ENCODE measurements around the gene PTTG1IP.

PTTG1IP gene

DNA sequence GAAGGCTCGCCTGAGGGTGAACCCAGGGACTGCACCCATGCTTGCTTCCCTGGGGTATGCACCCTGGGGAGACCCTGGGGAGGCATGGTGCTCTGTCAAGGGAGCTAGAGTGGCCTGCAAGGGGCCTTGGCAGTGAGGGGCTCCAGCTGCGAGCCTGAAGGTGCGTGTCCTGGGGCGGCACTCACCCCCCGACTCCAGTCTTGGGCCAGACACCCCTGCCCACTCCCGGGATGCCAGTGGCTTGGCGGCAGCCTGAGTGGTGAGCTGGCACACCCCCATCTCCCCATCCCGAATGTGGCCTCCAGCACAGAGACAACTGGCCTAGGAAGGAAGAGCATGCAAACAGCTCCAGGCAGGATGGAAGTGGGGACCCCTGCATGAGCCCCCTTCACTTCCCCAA, 58.3 kb downstream of the PTTG1IP start:
- peaks cover 0 to 31% (median 24%) of the 10 kb centered on the region in 4 experiments for H3K36me3 ChIP-seq (ENCODE audit: control insufficient read depth in 4 of 4, insufficient read depth in 4 of 4, low read length in 3 of 4)
- WGBS (ENCODE audit: insufficient coverage) = 97% methylated on average over 6 of the region's 8 CpGs
- H3K4me3 ChIP-seq (ENCODE audit: control insufficient read depth in 1 of 7, extremely low read depth in 1 of 7, insufficient read depth in 4 of 7, low read depth in 2 of 7, low read length in 6 of 7) = no peak overlapping the region
- POLR2A ChIA-PET = interaction anchor here (0.7 kb wide), 1 partner anchor 50 kb away, joined by 3 read pairs; no protein-coding TSS in a partner anchor
- no peaks in the 10 kb centered on the region for H3K27me3 ChIP-seq (replicated peaks in 2 of 5; ENCODE audit: control insufficient read depth in 4 of 5, insufficient read depth in 5 of 5, low read length in 4 of 5)
- H3K4me1 ChIP-seq (ENCODE audit: control extremely low read depth in 1 of 4, control insufficient read depth in 4 of 4, insufficient read depth in 4 of 4, low read length in 3 of 4) = peaks cover 0 to 20% (median 15%) of the 10 kb centered on the region in 4 experiments
- no peak for DNase-seq
- no peak overlapping the region for H3K27ac ChIP-seq (ENCODE audit: insufficient read depth in 1 of 2, low read depth in 1 of 2, low read length in 2 of 2, poor library complexity in 1 of 2, severe bottlenecking in 2 of 2)
- CTCF ChIA-PET = interaction anchor here (0.5 to 2.9 kb wide), 4 partner anchors 11 to 337 kb away, joined by 3 to 10 read pairs (median 4); partner anchors contain the start of gene UBE2G2
- H3K9me3 ChIP-seq (ENCODE audit: control extremely low read depth in 1 of 5, control insufficient read depth in 4 of 5, insufficient read depth in 2 of 5, low read depth in 1 of 5, low read length in 4 of 5) = peaks cover 0 to 5% (median 0%) of the 10 kb centered on the region in 5 experiments

DNA sequence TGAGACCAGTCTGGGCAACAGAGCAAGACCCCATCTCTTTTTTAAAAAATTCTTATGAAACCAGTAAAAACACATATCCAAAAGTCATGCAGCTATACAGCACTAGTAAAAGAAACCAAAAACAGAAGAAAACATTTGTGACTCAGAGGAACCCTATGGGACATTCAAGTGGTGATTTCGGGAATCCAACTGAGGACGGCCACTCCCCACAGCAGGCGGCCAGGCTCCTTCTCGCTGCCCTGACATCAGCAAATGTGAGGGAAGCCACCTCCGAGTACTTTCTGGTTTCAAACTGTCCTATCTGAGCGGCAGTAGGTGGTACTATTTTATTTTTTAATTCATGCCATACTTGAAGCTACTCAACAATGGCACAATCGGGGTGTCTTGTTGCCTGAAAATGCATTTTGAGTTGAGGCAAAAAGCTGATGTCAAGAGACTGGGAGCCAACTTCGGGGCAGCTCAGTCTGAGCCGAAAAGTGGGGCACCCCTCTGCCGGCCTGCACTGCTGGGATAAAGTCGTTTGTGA, 58.9 kb downstream of the PTTG1IP start:
- H3K27me3 ChIP-seq (replicated peaks in 2 of 5; ENCODE audit: control insufficient read depth in 4 of 5, insufficient read depth in 5 of 5, low read length in 4 of 5) = no peaks in the 10 kb centered on the region
- 93% methylated on average over 9 of the region's 11 CpGs for WGBS (ENCODE audit: insufficient coverage)
- ChIA-PET POLR2A (interaction anchor here (0.6 kb wide), 1 partner anchor 9 kb away, joined by 3 read pairs; no protein-coding TSS in a partner anchor), CTCF (interaction anchor here (0.6 to 2.9 kb wide), 4 partner anchors 11 to 707 kb away, joined by 3 to 10 read pairs (median 4); partner anchors contain the start of genes PTTG1IP and UBE2G2)
- peaks cover 0 to 20% (median 15%) of the 10 kb centered on the region in 4 experiments for H3K4me1 ChIP-seq (ENCODE audit: control extremely low read depth in 1 of 4, control insufficient read depth in 4 of 4, insufficient read depth in 4 of 4, low read length in 3 of 4)
- no peak overlapping the region for H3K27ac ChIP-seq (ENCODE audit: insufficient read depth in 1 of 2, low read depth in 1 of 2, low read length in 2 of 2, poor library complexity in 1 of 2, severe bottlenecking in 2 of 2)
- no peaks in the 10 kb centered on the region for H3K9me3 ChIP-seq (ENCODE audit: control extremely low read depth in 1 of 5, control insufficient read depth in 4 of 5, insufficient read depth in 2 of 5, low read depth in 1 of 5, low read length in 4 of 5)
- DNase-seq = no peak
- H3K4me3 ChIP-seq (ENCODE audit: control insufficient read depth in 1 of 7, extremely low read depth in 1 of 7, insufficient read depth in 4 of 7, low read depth in 2 of 7, low read length in 6 of 7) = no peak overlapping the region
- H3K36me3 ChIP-seq (ENCODE audit: control insufficient read depth in 4 of 4, insufficient read depth in 4 of 4, low read length in 3 of 4) = peaks cover 4 to 38% (median 30%) of the 10 kb centered on the region in 4 experiments

DNA sequence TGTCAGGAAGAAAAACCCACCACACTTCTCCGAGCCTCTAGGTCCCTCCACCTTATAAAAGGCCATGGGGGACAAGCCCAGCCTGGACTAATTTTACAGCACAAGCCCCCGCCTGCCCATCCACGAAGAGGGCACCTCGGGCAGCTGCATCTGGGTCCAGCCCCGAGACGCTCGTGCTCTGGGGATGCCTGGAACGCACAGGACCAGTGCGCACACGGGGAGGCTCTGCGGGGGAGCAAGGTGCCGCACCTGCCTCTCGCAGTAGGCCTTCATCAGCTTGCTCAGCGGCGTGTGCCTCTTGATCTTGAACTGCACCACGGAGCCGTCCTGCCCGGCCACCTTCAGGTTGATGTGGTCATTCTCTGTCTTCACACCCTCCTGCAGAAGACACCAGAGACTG, 59.8 kb downstream of the PTTG1IP start:
- no peak overlapping the region for H3K27ac ChIP-seq (ENCODE audit: insufficient read depth in 1 of 2, low read depth in 1 of 2, low read length in 2 of 2, poor library complexity in 1 of 2, severe bottlenecking in 2 of 2)
- no peak overlapping the region for H3K4me3 ChIP-seq (ENCODE audit: control insufficient read depth in 1 of 7, extremely low read depth in 1 of 7, insufficient read depth in 4 of 7, low read depth in 2 of 7, low read length in 6 of 7)
- POLR2A ChIA-PET = interaction anchor here (0.6 to 0.7 kb wide), 2 partner anchors 8 to 58 kb away, joined by 3 read pairs; no protein-coding TSS in a partner anchor

DNA sequence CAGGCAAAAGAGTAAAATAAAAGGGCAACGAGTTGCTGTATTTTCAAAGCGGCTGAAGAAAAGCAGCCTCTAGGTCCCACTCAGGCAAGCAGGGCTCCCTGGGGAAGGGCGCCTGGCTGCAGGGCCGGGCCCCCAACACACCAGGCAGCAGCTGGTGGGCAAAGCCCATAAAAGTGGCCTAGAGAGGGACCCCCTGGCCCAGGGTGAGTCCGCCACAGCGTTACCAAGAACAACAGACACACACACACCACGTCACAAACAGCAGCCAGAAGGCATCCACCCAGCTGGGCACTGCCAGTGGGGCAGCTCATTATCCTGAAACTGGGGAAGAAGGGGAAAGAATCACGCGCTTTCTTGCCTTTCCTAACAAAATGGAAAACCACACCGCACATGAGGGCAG, 60.3 kb downstream of the PTTG1IP start:
- H3K4me3 ChIP-seq (ENCODE audit: control insufficient read depth in 1 of 7, extremely low read depth in 1 of 7, insufficient read depth in 4 of 7, low read depth in 2 of 7, low read length in 6 of 7) = no peak overlapping the region
- DNase-seq = no peak
- H3K27ac ChIP-seq (ENCODE audit: insufficient read depth in 1 of 2, low read depth in 1 of 2, low read length in 2 of 2, poor library complexity in 1 of 2, severe bottlenecking in 2 of 2) = no peak overlapping the region
- peaks cover 6 to 50% (median 40%) of the 10 kb centered on the region in 4 experiments for H3K36me3 ChIP-seq (ENCODE audit: control insufficient read depth in 4 of 4, insufficient read depth in 4 of 4, low read length in 3 of 4)
- H3K4me1 ChIP-seq (ENCODE audit: control extremely low read depth in 1 of 4, control insufficient read depth in 4 of 4, insufficient read depth in 4 of 4, low read length in 3 of 4) = peaks cover 0 to 12% (median 9%) of the 10 kb centered on the region in 4 experiments
- WGBS (ENCODE audit: insufficient coverage) = 96% methylated on average over 4 of the region's 10 CpGs
- H3K9me3 ChIP-seq (ENCODE audit: control extremely low read depth in 1 of 5, control insufficient read depth in 4 of 5, insufficient read depth in 2 of 5, low read depth in 1 of 5, low read length in 4 of 5) = no peaks in the 10 kb centered on the region
- no peaks in the 10 kb centered on the region for H3K27me3 ChIP-seq (replicated peaks in 2 of 5; ENCODE audit: control insufficient read depth in 4 of 5, insufficient read depth in 5 of 5, low read length in 4 of 5)
- CTCF ChIA-PET = interaction anchor here (1.1 kb wide), 1 partner anchor 9 kb away, joined by 4 read pairs; no protein-coding TSS in a partner anchor
- POLR2A ChIA-PET = no interaction called here

More for the DNA sequence above, 59.8 kb downstream of the PTTG1IP start:
- H3K4me1 ChIP-seq (ENCODE audit: control extremely low read depth in 1 of 4, control insufficient read depth in 4 of 4, insufficient read depth in 4 of 4, low read length in 3 of 4) = peaks cover 0 to 16% (median 13%) of the 10 kb centered on the region in 4 experiments
- WGBS (ENCODE audit: insufficient coverage) = 97% methylated on average over 18 of the region's 18 CpGs
- H3K27me3 ChIP-seq (replicated peaks in 2 of 5; ENCODE audit: control insufficient read depth in 4 of 5, insufficient read depth in 5 of 5, low read length in 4 of 5) = no peaks in the 10 kb centered on the region
- CTCF ChIA-PET = interaction anchor here (1.1 to 2.9 kb wide), 2 partner anchors 10 to 60 kb away, joined by 3 to 10 read pairs; partner anchors contain the start of gene PTTG1IP
- DNase-seq = no peak
- peaks cover 4 to 46% (median 36%) of the 10 kb centered on the region in 4 experiments for H3K36me3 ChIP-seq (ENCODE audit: control insufficient read depth in 4 of 4, insufficient read depth in 4 of 4, low read length in 3 of 4)
- no peaks in the 10 kb centered on the region for H3K9me3 ChIP-seq (ENCODE audit: control extremely low read depth in 1 of 5, control insufficient read depth in 4 of 5, insufficient read depth in 2 of 5, low read depth in 1 of 5, low read length in 4 of 5)

DNA sequence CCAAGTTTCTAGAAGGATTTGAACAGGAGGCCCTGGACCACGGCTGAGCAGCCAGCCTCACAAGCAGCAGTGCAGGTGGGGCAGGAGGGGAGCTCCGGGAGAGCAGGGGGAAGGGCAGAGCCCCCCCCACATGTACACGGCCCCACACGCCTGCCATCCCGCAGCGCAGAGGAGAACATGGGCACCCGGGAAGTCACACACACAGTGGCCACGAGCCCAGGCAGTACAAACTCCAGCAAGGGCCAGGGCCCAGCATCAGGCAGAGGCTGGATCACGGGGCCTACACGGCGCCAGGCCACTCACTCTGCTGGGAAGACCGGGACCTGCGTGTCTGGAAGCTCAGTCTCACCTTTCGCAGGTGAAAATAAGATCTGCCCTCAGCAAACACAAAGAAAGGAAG, 60.9 kb downstream of the PTTG1IP start:
- Histone ChIP-seq H3K27ac (ENCODE audit: insufficient read depth in 1 of 2, low read depth in 1 of 2, low read length in 2 of 2, poor library complexity in 1 of 2, severe bottlenecking in 2 of 2) (no peak overlapping the region), H3K4me1 (ENCODE audit: control extremely low read depth in 1 of 4, control insufficient read depth in 4 of 4, insufficient read depth in 4 of 4, low read length in 3 of 4) (peaks cover 0 to 12% (median 9%) of the 10 kb centered on the region in 4 experiments), H3K27me3 (replicated peaks in 2 of 5; ENCODE audit: control insufficient read depth in 4 of 5, insufficient read depth in 5 of 5, low read length in 4 of 5) (no peaks in the 10 kb centered on the region), H3K9me3 (ENCODE audit: control extremely low read depth in 1 of 5, control insufficient read depth in 4 of 5, insufficient read depth in 2 of 5, low read depth in 1 of 5, low read length in 4 of 5) (no peaks in the 10 kb centered on the region), H3K4me3 (ENCODE audit: control insufficient read depth in 1 of 7, extremely low read depth in 1 of 7, insufficient read depth in 4 of 7, low read depth in 2 of 7, low read length in 6 of 7) (no peak overlapping the region), H3K36me3 (ENCODE audit: control insufficient read depth in 4 of 4, insufficient read depth in 4 of 4, low read length in 3 of 4) (peaks cover 6 to 55% (median 43%) of the 10 kb centered on the region in 4 experiments)
- CTCF ChIA-PET = interaction anchor here (1.1 to 1.2 kb wide), 2 partner anchors 9 to 10 kb away, joined by 4 read pairs; no protein-coding TSS in a partner anchor
- POLR2A ChIA-PET = no interaction called here
- 96% methylated on average over 13 of the region's 14 CpGs for WGBS (ENCODE audit: insufficient coverage)
- DNase-seq = no peak

DNA sequence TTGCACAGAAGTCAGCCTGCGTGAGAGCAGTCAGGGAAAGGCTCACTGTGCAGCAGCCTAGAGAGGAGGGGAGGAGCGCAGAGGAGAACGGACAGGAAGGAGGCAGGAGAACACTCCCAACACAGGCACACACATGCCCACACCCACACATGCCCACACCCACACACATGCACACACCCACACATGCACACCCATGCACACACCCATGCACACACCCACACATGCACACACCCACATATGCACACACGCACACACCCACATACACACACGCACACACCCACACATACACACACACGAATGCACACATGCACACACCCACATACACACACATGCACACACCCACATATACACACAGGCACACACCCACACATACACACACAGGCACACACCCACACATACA, 62.7 kb downstream of the PTTG1IP start:
- ChIA-PET POLR2A (no interaction called here), CTCF (no interaction called here)
- H3K9me3 ChIP-seq (ENCODE audit: control extremely low read depth in 1 of 5, control insufficient read depth in 4 of 5, insufficient read depth in 2 of 5, low read depth in 1 of 5, low read length in 4 of 5) = no peaks in the 10 kb centered on the region
- no peaks in the 10 kb centered on the region for H3K27me3 ChIP-seq (replicated peaks in 2 of 5; ENCODE audit: control insufficient read depth in 4 of 5, insufficient read depth in 5 of 5, low read length in 4 of 5)
- peak in 1 of 3 donors; percentile 21 for DNase-seq
- 89% methylated on average over 4 of the region's 6 CpGs for WGBS (ENCODE audit: insufficient coverage)
- no peak overlapping the region for H3K4me3 ChIP-seq (ENCODE audit: control insufficient read depth in 1 of 7, extremely low read depth in 1 of 7, insufficient read depth in 4 of 7, low read depth in 2 of 7, low read length in 6 of 7)
- H3K27ac ChIP-seq (ENCODE audit: insufficient read depth in 1 of 2, low read depth in 1 of 2, low read length in 2 of 2, poor library complexity in 1 of 2, severe bottlenecking in 2 of 2) = no peak overlapping the region
- no peaks in the 10 kb centered on the region for H3K4me1 ChIP-seq (ENCODE audit: control extremely low read depth in 1 of 4, control insufficient read depth in 4 of 4, insufficient read depth in 4 of 4, low read length in 3 of 4)
- H3K36me3 ChIP-seq (ENCODE audit: control insufficient read depth in 4 of 4, insufficient read depth in 4 of 4, low read length in 3 of 4) = peaks cover 14 to 72% (median 55%) of the 10 kb centered on the region in 4 experiments

DNA sequence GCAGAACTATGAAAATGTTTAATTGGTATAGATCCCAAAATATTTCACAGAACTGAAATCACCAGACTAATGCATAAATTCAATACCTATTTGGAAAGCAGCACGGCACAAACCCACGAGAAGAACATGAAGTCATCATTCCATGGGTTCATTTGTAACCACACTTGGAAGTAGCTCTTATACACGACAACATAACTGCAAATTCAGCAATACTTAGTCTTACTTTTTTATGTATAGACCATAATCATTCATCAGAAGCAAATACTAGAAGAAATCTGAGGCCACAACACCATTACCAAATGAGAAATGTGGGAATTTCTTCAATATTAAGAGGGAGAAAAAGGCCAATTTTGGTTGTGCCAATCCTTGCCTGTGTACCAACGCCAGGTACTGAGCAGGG, 67.6 kb downstream of the PTTG1IP start:
- 93% methylated on average over 3 of the region's 4 CpGs for WGBS (ENCODE audit: insufficient coverage)
- H3K4me3 ChIP-seq (ENCODE audit: control insufficient read depth in 1 of 7, extremely low read depth in 1 of 7, insufficient read depth in 4 of 7, low read depth in 2 of 7, low read length in 6 of 7) = no peak overlapping the region
- no peak for DNase-seq
- CTCF ChIA-PET = interaction anchor here (0.7 to 1.0 kb wide), 2 partner anchors 65 to 126 kb away, joined by 3 to 4 read pairs; no protein-coding TSS in a partner anchor
- H3K4me1 ChIP-seq (ENCODE audit: control extremely low read depth in 1 of 4, control insufficient read depth in 4 of 4, insufficient read depth in 4 of 4, low read length in 3 of 4) = peaks cover 2 to 16% (median 14%) of the 10 kb centered on the region in 4 experiments
- peaks cover 17 to 76% (median 48%) of the 10 kb centered on the region in 4 experiments for H3K36me3 ChIP-seq (ENCODE audit: control insufficient read depth in 4 of 4, insufficient read depth in 4 of 4, low read length in 3 of 4)
- no peaks in the 10 kb centered on the region for H3K9me3 ChIP-seq (ENCODE audit: control extremely low read depth in 1 of 5, control insufficient read depth in 4 of 5, insufficient read depth in 2 of 5, low read depth in 1 of 5, low read length in 4 of 5)
- no peaks in the 10 kb centered on the region for H3K27me3 ChIP-seq (replicated peaks in 2 of 5; ENCODE audit: control insufficient read depth in 4 of 5, insufficient read depth in 5 of 5, low read length in 4 of 5)
- no peak overlapping the region for H3K27ac ChIP-seq (ENCODE audit: insufficient read depth in 1 of 2, low read depth in 1 of 2, low read length in 2 of 2, poor library complexity in 1 of 2, severe bottlenecking in 2 of 2)
- POLR2A ChIA-PET = interaction anchor here (0.6 kb wide), 1 partner anchor 8 kb away, joined by 3 read pairs; no protein-coding TSS in a partner anchor
